HepG2 (cell line): ENCODE results near the gene THOC1. TPM values are rescaled to one million over a fixed set of nuclear protein-coding genes. Genes with fewer than 3 reads are reported as not detected.
"Not testable (repeated sequence)": the region's sequence is repeated elsewhere in the genome, so short reads cannot be mapped to it uniquely, and the experiment has no call there.

Source experiments
- ATAC-seq: fragments of 200-7000 bp; cut with Tn5 transposase; 3 replicates; pipeline ENCODE4 v1.9.1; 2020; ENCODE audit warnings: mild to moderate bottlenecking, moderate library complexity
- BruUV-seq: library from RNA; stranded (reverse); fragments of 400-500 nt; replicated peaks from 2 replicates; lab custom pipeline; 2021; lab: Mats Ljungman, UMichigan
- CTCF ChIA-PET: fragments of 300-600 bp; formaldehyde crosslinking; extraction: SDS; loops from one replicate; lab custom pipeline; 2021; ENCODE audit warnings: low total read pairs, inconsistent platforms, low intra/inter-chr PET ratio; lab: Yijun Ruan, JAX
- POLR2A ChIA-PET: fragments of 350-600 bp; sonication (Branson Sonifier 250); formaldehyde crosslinking; loops from one replicate; lab custom pipeline; 2020; ENCODE audit warnings: antibody characterized with exemption, inconsistent platforms; lab: Yijun Ruan, JAX
- DNase-seq: peaks from one replicate; pipeline ENCODE4 v3.0.0-alpha.2; 2015; ENCODE audit warnings: low spot score
- FAIRE-seq: peaks from 3 replicates; lab custom pipeline; 2011; peaks lifted over from hg19 to GRCh38; lab: Jason Lieb, UNC
- H2AFZ ChIP-seq: one replicate; pipeline ENCODE4 v1.6.1; 2011; ENCODE audit warnings: low read length, inconsistent platforms
- H3K27ac ChIP-seq: fragments of 300-600 bp; 3 replicates; pipeline ENCODE4 v1.8.0; 2011; ENCODE audit warnings: mixed run types, mild to moderate bottlenecking, mixed read lengths, low read length, inconsistent platforms; ENCODE audit not compliant: insufficient read depth; ENCODE audit errors: extremely low read length
- H3K27me3 ChIP-seq, 2 experiments: fragments of 200-600 bp in 1 of 2; 2 replicates in 1 of 2; 3 replicates in 1 of 2; pipeline versions ENCODE4 v1.6.0 to v1.8.0; 2011; ENCODE audit warnings: low read length in 2 of 2, mild to moderate bottlenecking in 2 of 2, moderate library complexity in 2 of 2, inconsistent platforms in 1 of 2; ENCODE audit not compliant: insufficient read depth in 2 of 2, control insufficient read depth in 1 of 2
- H3K36me3 ChIP-seq, 2 experiments: fragments of 200-600 bp in 1 of 2; replicated peaks in 1 of 2; 2 replicates in 1 of 2; 3 replicates in 1 of 2; pipeline versions ENCODE4 v1.5.1 to v1.8.0; 2011; ENCODE audit warnings: low read length in 2 of 2, inconsistent platforms in 1 of 2; ENCODE audit not compliant: insufficient read depth in 2 of 2, control insufficient read depth in 1 of 2
- H3K4me1 ChIP-seq: 2 replicates; pipeline ENCODE4 v1.5.1; 2012; ENCODE audit warnings: low read length, inconsistent platforms; ENCODE audit not compliant: insufficient read depth
- H3K4me2 ChIP-seq: 2 replicates; pipeline ENCODE4 v1.6.0; 2011; ENCODE audit warnings: low read depth, low read length, inconsistent platforms
- H3K4me3 ChIP-seq, 3 experiments: fragments of 200-600 bp in 1 of 3; sonication (generic), shearing (Covaris generic) in 1 of 3; replicated peaks in 1 of 3; 2 replicates each; pipeline ENCODE4 v1.5.1; 2011 to 2016; ENCODE audit warnings: low read length in 3 of 3, inconsistent platforms in 2 of 3, low read depth in 2 of 3, mild to moderate bottlenecking in 2 of 3, control low read depth in 1 of 3, mixed read lengths in 1 of 3; ENCODE audit not compliant: insufficient read depth in 1 of 3
- H3K79me2 ChIP-seq: one replicate; pipeline ENCODE4 v1.6.1; 2011; ENCODE audit warnings: low read length, inconsistent platforms; ENCODE audit not compliant: insufficient read depth
- H3K9ac ChIP-seq: 2 replicates; pipeline ENCODE4 v1.6.0; 2011; ENCODE audit warnings: mild to moderate bottlenecking, low read depth, low read length, inconsistent platforms; ENCODE audit not compliant: insufficient read depth
- H3K9me3 ChIP-seq: 2 replicates; pipeline ENCODE4 v1.5.1; 2012; ENCODE audit warnings: mild to moderate bottlenecking, low read length
- H4K20me1 ChIP-seq: 2 replicates; pipeline ENCODE4 v1.6.0; 2011; ENCODE audit warnings: inconsistent platforms, mild to moderate bottlenecking, low read length, moderate library complexity; ENCODE audit not compliant: insufficient read depth
- KDM2A ChIP-seq: sonication (generic); formaldehyde crosslinking; IDR thresholded peaks from 2 replicates; pipeline ENCODE4 v1.4.0; 2020; ENCODE audit warnings: low read depth, missing genetic modification reagents, borderline replicate concordance
- KLF12 ChIP-seq: sonication (generic); formaldehyde crosslinking; IDR thresholded peaks from 2 replicates; pipeline ENCODE4 v1.4.0; 2020; ENCODE audit warnings: missing genetic modification reagents, borderline replicate concordance
- SP4 ChIP-seq: sonication (generic); formaldehyde crosslinking; IDR thresholded peaks from 2 replicates; pipeline ENCODE4 v1.8.1; 2023; ENCODE audit warnings: mild to moderate bottlenecking, missing genetic modification reagents
- TP53 ChIP-seq: sonication (generic); formaldehyde crosslinking; conservative IDR thresholded peaks from 2 replicates; pipeline ENCODE4 v1.4.0; 2020; ENCODE audit warnings: missing genetic modification reagents
- ZKSCAN5 ChIP-seq: sonication (generic); formaldehyde crosslinking; IDR thresholded peaks from 2 replicates; pipeline ENCODE4 v1.5.1; 2020; ENCODE audit warnings: mild to moderate bottlenecking, missing genetic modification reagents
- ZNF24 ChIP-seq: fragments of 450-650 bp; IDR thresholded peaks from 2 replicates; pipeline ENCODE4 v1.6.1; 2017; ENCODE audit warnings: antibody characterized with exemption, mild to moderate bottlenecking
- ZNF382 ChIP-seq: sonication (generic); formaldehyde crosslinking; IDR thresholded peaks from 2 replicates; pipeline ENCODE4 v1.5.0; 2020; ENCODE audit warnings: missing genetic modification reagents, mild to moderate bottlenecking, borderline replicate concordance
- ZNF616 ChIP-seq: sonication (generic); formaldehyde crosslinking; IDR thresholded peaks from 2 replicates; pipeline ENCODE4 v1.5.0; 2020; ENCODE audit warnings: low read depth, mild to moderate bottlenecking, missing genetic modification reagents
- WGBS: methylation state at CpG from one replicate; pipeline ENCODE4 v1.1.6; 2017; ENCODE audit warnings: low lambda C conversion rate; 5-methylcytosine and 5-hydroxymethylcytosine counted together
- in situ Hi-C: cut with HindIII; loops from 2 replicates; pipeline ENCODE4 v1.10.0; 2017; ENCODE audit warnings: low pct_unique_long_range_greater_than_20kb; ENCODE audit not compliant: extremely low pct_ligation_motif_present
- intact Hi-C: fragments of 100-400 bp; cut with micrococcal nuclease; formaldehyde crosslinking; loops from one replicate; pipeline ENCODE4 v1.10.0; 2022; ENCODE audit not compliant: unreplicated experiment
- polyA plus RNA-seq, 8 experiments: library from polyadenylated mRNA; depleted of rRNA in 3 of 8; stranded (reverse) in 7 of 8; unstranded in 1 of 8; fragments of >200 nt; fragmentation: Illumina TruSeq in 4 of 8; extraction: Trizol in 4 of 8; gene quantifications; 2 replicates each; pipeline versions ENCODE4 v1.2.1 to v1.2.3, GENCODE V29; 2011 to 2016; ENCODE audit warnings: low read depth in 4 of 8, missing spikeins in 1 of 8, mixed read lengths in 1 of 8; ENCODE audit not compliant: insufficient read depth in 1 of 8
- total RNA-seq, 5 experiments: library from RNA; depleted of rRNA; stranded (reverse); fragments of >200 nt; fragmentation: Illumina TruSeq; extraction: Trizol; gene quantifications; 2 replicates each; pipeline ENCODE4 v1.2.3, GENCODE V29; 2016; ENCODE audit warnings: low read depth in 1 of 5
- TF ChIP-seq, protein P1 (sequence below): IDR thresholded peaks from 2 replicates; pipeline ENCODE4 v1.4.0; 2020; ENCODE audit warnings: mild to moderate bottlenecking, missing genetic modification reagents
- TF ChIP-seq, protein P2 (sequence below): sonication (generic); formaldehyde crosslinking; IDR thresholded peaks from 2 replicates; pipeline ENCODE4 v1.4.0; 2020; ENCODE audit warnings: mild to moderate bottlenecking, missing genetic modification reagents
- TF ChIP-seq, protein P3 (sequence below): sonication (generic); IDR thresholded peaks from 2 replicates; pipeline ENCODE4 v1.6.1; 2016; ENCODE audit warnings: low read depth, borderline replicate concordance

The THOC1 gene
- total and polyA plus RNA-seq, 2 of the 13 experiments (the other 11 are each of a cell fraction or from before 2014, with no cell fraction given) = 40.6 to 56.7 TPM

DNA sequence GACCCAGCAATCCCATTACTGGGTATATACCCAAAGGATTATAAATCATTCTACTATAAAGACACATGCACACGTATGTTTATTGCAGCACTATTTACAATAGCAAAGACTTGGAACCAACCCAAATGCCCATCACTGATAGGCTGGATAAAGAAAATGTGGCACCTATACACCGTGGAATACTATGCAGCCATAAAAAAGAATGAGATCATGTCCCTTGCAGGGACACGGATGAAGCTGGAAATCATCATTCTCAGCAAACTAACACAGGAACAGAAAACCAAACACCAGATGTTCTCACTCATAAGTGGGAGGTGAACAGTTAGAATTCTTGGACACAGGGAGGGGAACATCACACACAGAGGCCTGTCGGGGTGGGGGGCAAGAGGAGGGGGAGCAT lies 22.1 kb upstream of the THOC1 start:
- DNase-seq, H3K4me1 ChIP-seq, H3K27me3 ChIP-seq, H3K4me2 ChIP-seq, in situ Hi-C loops, BruUV-seq, intact Hi-C loops, H3K9me3 ChIP-seq, H3K9ac ChIP-seq, CTCF ChIA-PET, H4K20me1 ChIP-seq, H3K36me3 ChIP-seq, FAIRE-seq, H3K4me3 ChIP-seq, POLR2A ChIA-PET, ATAC-seq, H3K79me2 ChIP-seq, H2AFZ ChIP-seq, H3K27ac ChIP-seq: not testable (repeated sequence)
- 39% methylated on average over 4 of the region's 4 CpGs for WGBS

DNA sequence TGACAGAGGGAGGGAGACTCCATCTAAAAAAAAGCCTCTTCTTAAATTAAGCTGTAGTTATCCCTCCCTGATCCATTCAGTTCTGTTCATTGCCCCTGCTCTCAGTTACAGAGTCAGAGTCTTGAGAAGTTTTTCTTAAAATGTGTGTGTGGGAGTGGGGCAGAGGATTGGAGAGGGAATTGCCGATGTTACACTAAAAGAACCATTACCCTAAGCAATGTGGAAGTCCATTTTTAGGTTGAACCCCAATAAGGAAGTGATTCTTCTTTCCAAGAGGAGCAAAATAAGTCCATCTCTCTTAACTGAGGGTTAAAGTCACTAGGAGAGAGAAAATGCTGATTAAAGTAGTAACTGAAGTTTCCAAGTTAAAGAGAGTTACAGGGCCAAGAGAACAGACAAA lies 21.2 kb upstream of the THOC1 start:
- in situ Hi-C loops = no loop called here

More for the DNA sequence above, 21.2 kb upstream of the THOC1 start:
- intact Hi-C loops = no loop called here
- no peaks in the 10 kb centered on the region for H3K9me3 ChIP-seq
- H3K27ac ChIP-seq = no peak overlapping the region
- TF ChIP-seq KLF12 (no peak), ZKSCAN5 (CRISPR knock-in tag) (no peak), KDM2A (CRISPR knock-in tag) (no peak), ZNF24 (no peak), ZNF616 (CRISPR knock-in tag) (no peak), SP4 (CRISPR knock-in tag) (no peak), ZNF382 (CRISPR knock-in tag) (no peak), TP53 (CRISPR knock-in tag) (no peak)
- TF ChIP-seq, protein P1, sequence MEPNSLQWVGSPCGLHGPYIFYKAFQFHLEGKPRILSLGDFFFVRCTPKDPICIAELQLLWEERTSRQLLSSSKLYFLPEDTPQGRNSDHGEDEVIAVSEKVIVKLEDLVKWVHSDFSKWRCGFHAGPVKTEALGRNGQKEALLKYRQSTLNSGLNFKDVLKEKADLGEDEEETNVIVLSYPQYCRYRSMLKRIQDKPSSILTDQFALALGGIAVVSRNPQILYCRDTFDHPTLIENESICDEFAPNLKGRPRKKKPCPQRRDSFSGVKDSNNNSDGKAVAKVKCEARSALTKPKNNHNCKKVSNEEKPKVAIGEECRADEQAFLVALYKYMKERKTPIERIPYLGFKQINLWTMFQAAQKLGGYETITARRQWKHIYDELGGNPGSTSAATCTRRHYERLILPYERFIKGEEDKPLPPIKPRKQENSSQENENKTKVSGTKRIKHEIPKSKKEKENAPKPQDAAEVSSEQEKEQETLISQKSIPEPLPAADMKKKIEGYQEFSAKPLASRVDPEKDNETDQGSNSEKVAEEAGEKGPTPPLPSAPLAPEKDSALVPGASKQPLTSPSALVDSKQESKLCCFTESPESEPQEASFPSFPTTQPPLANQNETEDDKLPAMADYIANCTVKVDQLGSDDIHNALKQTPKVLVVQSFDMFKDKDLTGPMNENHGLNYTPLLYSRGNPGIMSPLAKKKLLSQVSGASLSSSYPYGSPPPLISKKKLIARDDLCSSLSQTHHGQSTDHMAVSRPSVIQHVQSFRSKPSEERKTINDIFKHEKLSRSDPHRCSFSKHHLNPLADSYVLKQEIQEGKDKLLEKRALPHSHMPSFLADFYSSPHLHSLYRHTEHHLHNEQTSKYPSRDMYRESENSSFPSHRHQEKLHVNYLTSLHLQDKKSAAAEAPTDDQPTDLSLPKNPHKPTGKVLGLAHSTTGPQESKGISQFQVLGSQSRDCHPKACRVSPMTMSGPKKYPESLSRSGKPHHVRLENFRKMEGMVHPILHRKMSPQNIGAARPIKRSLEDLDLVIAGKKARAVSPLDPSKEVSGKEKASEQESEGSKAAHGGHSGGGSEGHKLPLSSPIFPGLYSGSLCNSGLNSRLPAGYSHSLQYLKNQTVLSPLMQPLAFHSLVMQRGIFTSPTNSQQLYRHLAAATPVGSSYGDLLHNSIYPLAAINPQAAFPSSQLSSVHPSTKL (CRISPR knock-in tag) = no peak
- TF ChIP-seq, protein P2, sequence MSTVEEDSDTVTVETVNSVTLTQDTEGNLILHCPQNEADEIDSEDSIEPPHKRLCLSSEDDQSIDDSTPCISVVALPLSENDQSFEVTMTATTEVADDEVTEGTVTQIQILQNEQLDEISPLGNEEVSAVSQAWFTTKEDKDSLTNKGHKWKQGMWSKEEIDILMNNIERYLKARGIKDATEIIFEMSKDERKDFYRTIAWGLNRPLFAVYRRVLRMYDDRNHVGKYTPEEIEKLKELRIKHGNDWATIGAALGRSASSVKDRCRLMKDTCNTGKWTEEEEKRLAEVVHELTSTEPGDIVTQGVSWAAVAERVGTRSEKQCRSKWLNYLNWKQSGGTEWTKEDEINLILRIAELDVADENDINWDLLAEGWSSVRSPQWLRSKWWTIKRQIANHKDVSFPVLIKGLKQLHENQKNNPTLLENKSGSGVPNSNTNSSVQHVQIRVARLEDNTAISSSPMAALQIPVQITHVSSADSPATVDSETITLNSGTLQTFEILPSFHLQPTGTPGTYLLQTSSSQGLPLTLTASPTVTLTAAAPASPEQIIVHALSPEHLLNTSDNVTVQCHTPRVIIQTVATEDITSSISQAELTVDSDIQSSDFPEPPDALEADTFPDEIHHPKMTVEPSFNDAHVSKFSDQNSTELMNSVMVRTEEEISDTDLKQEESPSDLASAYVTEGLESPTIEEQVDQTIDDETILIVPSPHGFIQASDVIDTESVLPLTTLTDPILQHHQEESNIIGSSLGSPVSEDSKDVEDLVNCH (CRISPR knock-in tag) = no peak
- TF ChIP-seq, protein P3, sequence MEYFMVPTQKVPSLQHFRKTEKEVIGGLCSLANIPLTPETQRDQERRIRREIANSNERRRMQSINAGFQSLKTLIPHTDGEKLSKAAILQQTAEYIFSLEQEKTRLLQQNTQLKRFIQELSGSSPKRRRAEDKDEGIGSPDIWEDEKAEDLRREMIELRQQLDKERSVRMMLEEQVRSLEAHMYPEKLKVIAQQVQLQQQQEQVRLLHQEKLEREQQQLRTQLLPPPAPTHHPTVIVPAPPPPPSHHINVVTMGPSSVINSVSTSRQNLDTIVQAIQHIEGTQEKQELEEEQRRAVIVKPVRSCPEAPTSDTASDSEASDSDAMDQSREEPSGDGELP = no peak
- H3K27me3 ChIP-seq = no peaks in the 10 kb centered on the region
- FAIRE-seq (no peak), ATAC-seq (no peak), DNase-seq (no peak)
- no peaks in the 10 kb centered on the region for H4K20me1 ChIP-seq
- no peak overlapping the region for H3K4me2 ChIP-seq
- 33% methylated on average over 1 of the region's 1 CpG for WGBS
- H3K36me3 ChIP-seq = no peaks in the 10 kb centered on the region
- BruUV-seq = no TSS peak
- H3K79me2 ChIP-seq = no peaks in the 10 kb centered on the region
- no peak overlapping the region for H3K4me3 ChIP-seq
- ChIA-PET CTCF (no interaction called here), POLR2A (no interaction called here)
- no peak overlapping the region for H2AFZ ChIP-seq
- H3K4me1 ChIP-seq = no peaks in the 10 kb centered on the region
- H3K9ac ChIP-seq = no peak overlapping the region
